Gastroesophageal sphincter (tissue), 3 donors: ENCODE data around the gene CACNA1A.

Experiments used
- CTCF ChIP-seq, 4 experiments: fragments of 200-600 bp in 2 of 4; fragments of 450-650 bp in 2 of 4; sonication (generic) in 1 of 4; IDR thresholded peaks; one replicate each; pipeline ENCODE4 v1.5.1; 2017 to 2019; ENCODE audit warnings: antibody characterized with exemption in 4 of 4, mild to moderate bottlenecking in 2 of 4, moderate library complexity in 2 of 4
- EP300 ChIP-seq: sonication (generic); formaldehyde crosslinking; IDR thresholded peaks from one replicate; pipeline ENCODE4 v1.6.1; 2017; ENCODE audit warnings: antibody characterized with exemption, mild to moderate bottlenecking
- POLR2A ChIP-seq, 2 donors: fragments of 450-650 bp; IDR thresholded peaks; one replicate each; pipeline ENCODE4 v1.6.1; 2017; ENCODE audit warnings: antibody characterized with exemption in 2 of 2, mild to moderate bottlenecking in 2 of 2, moderate library complexity in 1 of 2
- POLR2AphosphoS5 ChIP-seq: sonication (generic); formaldehyde crosslinking; IDR thresholded peaks from one replicate; pipeline ENCODE4 v1.6.1; 2017; ENCODE audit warnings: antibody characterized with exemption

- TF ChIP-seq POLR2AphosphoS5 (peak; percentile 83), CTCF (IDR thresholded peaks at IDR 0.05) (no peak), POLR2A (IDR thresholded peaks at IDR 0.05) (peak; percentile 14 to 26), EP300 (no peak)
These were observed 343.3 kb downstream of the CACNA1A start for GRCh38 chr19:13162724-13163608.
